GM20000 (cell line): ENCODE results near the gene NINJ1.

Source experiments
- DNase-seq: peaks from one replicate; pipeline ENCODE4 v3.0.0; 2012; ENCODE audit warnings: low spot score
- TF ChIP-seq, protein P1 (sequence below): IDR thresholded peaks from 2 replicates; pipeline ENCODE4 v1.5.1; 2012; ENCODE audit warnings: mild to moderate bottlenecking, control low read depth; ENCODE audit errors: extremely low read depth, missing control alignments

Gene NINJ1

DNA sequence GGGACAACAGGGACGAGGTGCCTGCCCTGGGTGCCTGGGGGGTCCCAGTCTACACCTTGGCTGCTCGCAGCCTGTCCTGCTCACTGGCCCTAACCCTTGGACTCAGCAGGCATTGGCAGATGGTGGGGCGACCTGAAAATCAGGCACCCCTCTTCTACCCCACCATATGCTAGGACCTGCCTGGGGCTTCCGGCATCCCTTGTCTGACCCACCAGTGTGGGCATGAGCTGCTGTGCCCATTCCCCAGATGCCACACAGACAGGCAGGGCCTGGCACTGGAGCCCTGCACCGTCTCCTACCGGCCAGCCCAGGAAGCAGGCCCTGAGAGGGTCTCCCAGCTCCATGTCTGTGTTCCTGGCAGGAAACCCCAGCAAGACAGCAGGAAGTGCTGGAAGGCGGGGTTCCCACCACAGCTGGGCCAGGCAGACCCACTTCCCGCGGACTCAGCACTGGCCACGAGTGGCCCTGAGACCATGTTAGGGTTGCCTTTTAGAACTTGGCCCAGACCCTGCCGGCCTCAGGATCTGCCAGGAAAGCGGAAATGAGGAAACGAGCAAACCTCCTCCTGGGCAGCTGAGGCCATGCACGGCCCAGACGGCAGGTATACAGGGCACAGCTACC lies 3.1 kb downstream of the NINJ1 start:
- TF ChIP-seq, protein P1, sequence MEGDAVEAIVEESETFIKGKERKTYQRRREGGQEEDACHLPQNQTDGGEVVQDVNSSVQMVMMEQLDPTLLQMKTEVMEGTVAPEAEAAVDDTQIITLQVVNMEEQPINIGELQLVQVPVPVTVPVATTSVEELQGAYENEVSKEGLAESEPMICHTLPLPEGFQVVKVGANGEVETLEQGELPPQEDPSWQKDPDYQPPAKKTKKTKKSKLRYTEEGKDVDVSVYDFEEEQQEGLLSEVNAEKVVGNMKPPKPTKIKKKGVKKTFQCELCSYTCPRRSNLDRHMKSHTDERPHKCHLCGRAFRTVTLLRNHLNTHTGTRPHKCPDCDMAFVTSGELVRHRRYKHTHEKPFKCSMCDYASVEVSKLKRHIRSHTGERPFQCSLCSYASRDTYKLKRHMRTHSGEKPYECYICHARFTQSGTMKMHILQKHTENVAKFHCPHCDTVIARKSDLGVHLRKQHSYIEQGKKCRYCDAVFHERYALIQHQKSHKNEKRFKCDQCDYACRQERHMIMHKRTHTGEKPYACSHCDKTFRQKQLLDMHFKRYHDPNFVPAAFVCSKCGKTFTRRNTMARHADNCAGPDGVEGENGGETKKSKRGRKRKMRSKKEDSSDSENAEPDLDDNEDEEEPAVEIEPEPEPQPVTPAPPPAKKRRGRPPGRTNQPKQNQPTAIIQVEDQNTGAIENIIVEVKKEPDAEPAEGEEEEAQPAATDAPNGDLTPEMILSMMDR: no peak
- DNase-seq: no peak

DNA sequence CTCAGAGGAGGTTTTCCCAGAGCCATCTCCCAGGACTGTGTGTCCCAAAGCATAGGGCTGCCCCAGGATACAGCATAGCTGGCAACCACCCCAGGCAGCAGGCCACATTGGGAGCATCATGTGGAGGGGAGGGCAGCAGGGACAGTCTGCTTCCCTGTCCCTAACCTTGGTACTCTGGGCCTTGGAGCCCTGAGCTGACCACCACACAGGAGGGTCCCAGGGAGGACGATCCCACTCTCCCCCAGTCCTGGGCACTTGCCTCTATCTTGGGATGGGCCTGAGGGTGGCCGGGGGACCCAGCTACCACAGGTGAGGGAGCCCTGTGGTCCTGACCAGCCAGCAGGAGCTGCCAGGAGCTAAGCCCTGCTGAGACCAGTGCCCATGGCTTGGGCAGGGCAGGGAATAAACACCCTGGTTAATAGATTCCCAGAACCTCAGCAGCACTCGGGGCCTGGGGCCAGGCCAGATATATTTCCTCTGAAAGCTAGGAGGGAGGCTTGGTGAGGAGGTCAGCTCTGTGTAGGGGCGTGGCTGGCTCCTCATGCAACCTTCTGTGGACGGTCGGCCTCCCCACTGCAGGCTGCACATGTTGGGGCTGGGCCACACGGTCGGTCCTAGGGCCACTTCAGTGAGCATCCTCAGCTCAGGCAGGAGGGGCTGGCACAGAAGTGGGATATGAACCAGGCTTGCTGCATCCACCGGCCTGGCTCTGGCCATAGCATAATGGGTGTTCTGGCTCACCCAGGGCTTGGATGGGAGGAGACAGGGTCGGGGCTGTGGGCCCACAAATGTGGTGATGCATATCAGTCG lies 4.2 kb downstream of the NINJ1 start:
- no peak for DNase-seq
- TF ChIP-seq, protein P1: no peak

DNA sequence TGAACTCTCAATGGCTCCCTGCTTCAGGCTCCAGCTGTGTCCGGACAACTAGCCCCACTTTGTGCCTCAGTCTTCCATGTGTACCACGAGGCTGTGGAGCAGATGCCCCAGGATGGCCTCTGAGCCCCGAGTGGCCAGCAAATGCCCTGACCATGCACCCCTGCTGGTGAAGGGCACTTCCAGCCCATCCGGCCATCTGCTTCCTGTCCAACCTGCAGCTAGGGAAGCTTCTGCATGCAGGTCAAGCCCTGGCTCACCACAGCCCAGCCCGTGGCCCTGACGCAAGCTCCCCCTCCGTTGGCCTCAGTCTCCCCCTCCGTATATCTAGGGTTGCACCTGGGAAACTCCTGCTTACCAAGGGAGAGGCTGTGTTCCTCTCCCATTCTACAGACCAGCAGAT lies 4.8 kb downstream of the NINJ1 start:
- DNase-seq: no peak
- TF ChIP-seq, protein P1: no peak

DNA sequence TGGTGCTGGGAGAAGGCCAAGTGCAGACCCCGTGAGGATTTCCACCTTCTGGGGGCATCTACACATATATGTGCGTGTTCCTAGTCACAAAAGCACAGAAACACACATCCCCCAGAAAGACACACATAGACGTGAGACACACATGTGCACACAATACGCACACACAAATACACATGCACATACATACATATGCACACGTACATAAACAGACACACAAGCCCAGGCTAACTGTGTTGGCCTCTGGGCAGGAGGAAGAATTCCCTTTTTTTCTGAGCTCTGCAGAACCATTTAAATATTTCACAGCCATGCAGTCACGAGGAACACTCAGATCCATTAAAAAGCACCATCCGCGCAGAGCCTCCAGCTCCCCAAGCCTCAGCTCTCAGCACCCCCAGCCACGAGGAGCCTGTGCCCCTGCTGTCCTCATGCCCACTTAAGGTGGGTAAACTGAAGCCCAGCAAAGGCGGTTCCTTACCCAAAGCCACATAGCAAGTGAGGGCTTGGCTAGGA lies 5.3 kb downstream of the NINJ1 start:
- TF ChIP-seq, protein P1: no peak
- DNase-seq: no peak

DNA sequence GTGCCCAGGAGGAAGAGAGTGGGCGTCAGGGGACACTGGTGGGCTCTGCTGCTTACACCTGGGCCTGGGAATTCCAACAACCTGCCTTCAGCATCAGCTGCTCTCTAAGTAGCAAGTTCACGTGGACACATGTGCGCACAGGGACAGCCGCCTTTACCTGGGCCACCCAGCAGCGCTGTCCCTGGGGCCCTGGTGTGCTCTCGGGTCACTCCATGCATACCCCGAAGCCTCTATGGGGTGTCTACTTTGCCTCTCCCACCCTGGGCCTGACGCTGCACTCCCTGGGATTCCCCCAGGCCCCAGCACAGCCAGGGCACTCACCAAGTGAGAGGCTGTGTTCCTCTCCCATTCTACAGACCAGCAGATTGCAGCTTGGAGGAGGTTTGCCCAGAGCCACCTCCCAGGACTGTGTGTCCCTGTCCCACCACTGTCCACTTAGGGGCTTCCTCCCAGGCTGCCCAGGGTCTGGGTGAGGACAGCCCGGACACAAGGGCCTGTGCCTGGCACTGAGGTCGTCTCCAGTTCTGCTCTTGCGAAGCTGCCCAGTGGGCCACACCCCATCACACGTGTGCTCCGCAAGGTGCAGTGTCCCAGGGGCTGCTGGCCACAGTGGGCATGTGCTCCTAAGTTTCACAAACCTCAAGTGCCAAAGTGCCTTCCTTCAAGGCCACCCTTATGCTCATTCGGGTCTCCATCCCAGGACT lies 5.9 kb downstream of the NINJ1 start:
- no peak for DNase-seq
- TF ChIP-seq, protein P1: no peak

DNA sequence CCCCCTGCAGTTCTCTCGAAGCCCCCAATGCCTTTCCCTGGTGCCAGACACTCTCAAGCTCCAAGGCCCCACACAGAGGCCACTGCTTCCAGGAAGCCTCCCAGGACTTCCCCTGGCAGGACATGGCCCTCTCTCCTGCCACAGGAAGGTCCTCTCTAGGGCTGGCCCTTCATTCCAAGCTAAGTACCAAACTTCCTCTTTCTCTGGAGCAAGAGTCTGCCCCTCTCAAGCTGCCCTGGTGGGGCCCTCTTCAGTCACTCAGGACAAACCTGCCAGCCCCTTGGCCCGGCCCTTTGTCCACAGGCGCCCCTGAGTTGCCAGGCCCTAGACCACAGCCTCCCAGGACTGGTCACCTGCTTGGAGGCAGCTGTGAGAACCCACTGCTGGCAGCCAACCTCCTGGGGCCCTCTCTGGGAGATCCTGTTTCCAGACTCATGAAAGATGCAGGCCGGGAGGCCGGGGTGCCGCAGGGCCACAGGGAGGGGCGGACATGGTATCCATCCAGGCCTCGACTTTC lies 6.6 kb downstream of the NINJ1 start:
- no peak for DNase-seq
- TF ChIP-seq, protein P1: no peak
